GM21390 (cell line): ENCODE data around the gene TRIM58.

Experiments used
- ATAC-seq: cut with Tn5 transposase; IDR thresholded peaks from one replicate; pipeline ENCODE4 v1.9.1; 2021; ENCODE audit not compliant: unreplicated experiment

The TRIM58 gene

DNA sequence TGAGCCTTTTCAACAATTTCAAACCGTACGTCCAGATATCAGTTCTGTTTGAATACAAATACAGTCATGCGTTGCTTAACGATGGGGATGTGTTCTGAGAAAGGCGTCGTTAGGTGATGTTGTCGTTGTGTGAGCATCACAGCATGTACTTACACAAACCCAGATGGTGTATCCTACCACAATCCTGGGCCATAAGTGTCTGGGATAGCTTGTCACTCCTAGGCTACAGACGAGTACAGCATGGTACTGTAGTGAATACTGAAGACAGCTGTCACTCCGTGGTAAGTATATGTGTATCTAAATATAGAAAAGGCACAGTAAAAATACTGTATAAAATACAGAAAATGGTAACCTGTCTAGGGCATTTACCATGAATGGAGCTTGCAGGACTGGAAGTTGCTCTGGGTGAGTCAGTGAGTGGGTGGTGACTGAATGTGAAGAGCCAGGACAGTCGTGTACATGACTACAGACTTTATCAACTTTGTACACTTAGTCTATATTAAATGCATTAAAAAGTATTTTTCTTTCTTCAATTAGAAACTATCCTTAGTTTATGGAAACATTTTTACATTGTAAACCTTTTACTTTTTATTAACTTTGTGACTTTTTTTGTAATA is 27.9 kb downstream of the TRIM58 start:
- no peak for ATAC-seq

- ATAC-seq = no peak
These were observed 38.2 kb downstream of the TRIM58 start, which contains the start of gene OR2W3 for GRCh38 chr1:247895163-247895637. OR2W3 (plus strand) TSS chr1:247895587; CDS start chr1:247895587, 0 bp downstream.

GRCh38 chr1:247895976-247896375 is 39.0 kb downstream of the TRIM58 start:
- ATAC-seq = no peak

- no peak for ATAC-seq
These were observed 47.1 kb downstream of the TRIM58 start for GRCh38 chr1:247904122-247904521.

GRCh38 chr1:247905181-247905580 is 48.2 kb downstream of the TRIM58 start:
- no peak for ATAC-seq

DNA sequence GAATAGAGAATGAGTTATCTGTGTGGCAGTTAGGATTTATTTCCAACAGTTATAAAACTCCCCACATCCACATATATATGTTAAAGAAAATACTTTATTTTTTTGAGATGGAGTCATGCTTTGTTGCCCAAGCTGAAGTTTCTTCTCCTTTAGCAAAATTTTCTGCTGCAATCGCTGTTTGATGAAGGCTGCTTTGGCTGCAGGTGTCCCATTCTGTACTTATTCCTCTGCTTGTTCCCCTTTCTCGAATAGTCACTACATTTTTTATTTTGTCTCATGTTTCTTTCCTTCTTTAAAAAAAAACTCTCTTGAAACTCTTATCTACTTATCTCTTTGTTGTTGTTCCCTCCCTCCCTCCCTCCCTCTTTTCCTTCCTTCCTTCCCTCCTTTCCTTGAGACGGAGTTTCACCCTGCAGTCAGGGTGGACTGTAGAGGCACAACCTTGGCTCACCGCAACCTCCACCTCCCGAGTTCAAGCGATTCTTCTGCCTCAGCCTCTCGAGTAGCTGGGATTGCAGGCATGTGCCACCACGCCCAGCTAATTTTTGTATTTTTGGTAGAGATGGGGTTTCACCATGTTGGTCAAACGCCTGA is 49.0 kb downstream of the TRIM58 start:
- no peak for ATAC-seq

- ATAC-seq = no peak
These were observed 49.6 kb downstream of the TRIM58 start for GRCh38 chr1:247906504-247907047.

DNA sequence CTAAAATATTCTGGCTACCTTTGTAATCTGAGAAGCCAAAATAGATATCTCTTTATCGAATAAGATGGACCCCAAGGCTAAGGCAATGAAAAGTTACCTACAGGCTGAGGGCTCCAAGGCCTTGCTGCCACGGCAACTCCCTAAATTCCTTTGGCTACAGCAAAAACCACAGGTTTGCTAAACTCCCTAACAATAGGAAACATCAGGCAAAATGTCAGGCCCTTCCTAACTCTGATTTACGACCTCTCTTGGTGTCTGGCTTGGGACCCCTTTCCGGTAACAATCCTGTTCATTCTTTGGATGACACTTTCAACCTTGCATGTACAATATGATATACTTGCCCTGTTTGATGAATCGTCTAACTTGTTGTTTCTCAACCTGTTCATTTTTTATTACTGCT is 51.8 kb downstream of the TRIM58 start:
- no peak for ATAC-seq

GRCh38 chr1:247913786-247914185 is 56.8 kb downstream of the TRIM58 start:
- ATAC-seq = no peak

GRCh38 chr1:247914941-247915662 is 58.1 kb downstream of the TRIM58 start:
- no peak for ATAC-seq

DNA sequence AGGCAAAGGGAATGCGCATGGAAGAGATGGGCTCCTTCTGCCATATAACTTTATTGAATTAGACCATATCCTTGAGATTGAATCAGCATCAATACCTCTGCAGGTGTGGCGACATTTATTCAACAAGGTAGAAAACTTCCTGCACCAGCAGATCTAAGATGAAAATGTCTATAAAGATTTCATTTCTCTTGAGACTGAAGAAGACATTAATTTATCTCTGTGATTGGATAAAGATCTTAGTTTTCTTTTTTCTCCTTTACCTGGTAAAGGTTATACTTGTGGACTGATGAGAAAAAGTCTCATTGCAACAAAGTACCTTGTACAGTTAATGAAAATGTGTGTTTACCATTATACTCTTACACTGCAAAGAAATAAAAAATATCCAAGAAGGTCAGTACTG is 63.0 kb downstream of the TRIM58 start, which contains the start of gene OR2T8:
TSS of gene OR2T8 (plus strand) at position 301 of the 400 bp plus-strand sequence. CDS start 766 bp downstream, outside the sequence.
- ATAC-seq = no peak

DNA sequence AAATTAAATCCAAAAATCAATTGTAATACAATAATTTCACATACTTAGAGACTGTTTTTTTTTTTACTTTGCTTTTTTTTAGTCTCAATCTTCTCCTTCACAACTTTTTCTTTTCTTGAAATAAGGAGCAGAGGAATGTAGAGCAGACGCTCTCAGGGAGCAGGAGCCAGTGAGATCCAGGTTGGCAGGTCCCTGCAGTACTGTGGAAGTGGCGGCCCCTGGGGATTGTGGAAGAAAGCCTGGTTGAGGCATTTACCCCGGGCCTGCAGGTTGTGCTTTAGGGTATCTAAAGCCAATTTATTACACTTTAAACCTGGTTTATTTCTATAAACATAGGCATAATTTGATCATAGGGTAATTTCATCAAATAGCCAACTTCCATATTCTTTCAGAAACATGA is 67.0 kb downstream of the TRIM58 start:
- no peak for ATAC-seq

DNA sequence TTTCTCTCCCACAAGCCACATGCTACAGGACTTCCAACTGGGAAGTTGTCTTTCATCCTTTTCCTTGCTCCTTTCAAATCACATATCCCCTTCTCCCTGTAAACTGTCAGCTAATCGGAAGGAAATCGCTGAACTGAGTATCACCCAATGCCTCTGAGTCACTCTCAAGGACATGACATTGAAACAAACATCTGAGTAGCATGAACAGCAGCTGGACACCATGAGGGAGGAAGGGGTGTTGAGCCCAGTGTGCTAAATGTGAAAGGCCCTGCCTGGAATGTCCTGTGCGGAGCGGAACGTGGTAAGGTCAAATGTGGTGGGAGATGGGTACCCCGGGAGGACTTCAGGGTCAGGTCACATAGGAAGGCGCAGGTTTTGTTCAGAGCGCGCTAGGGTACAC is 67.9 kb downstream of the TRIM58 start, which contains the start of gene OR2AJ1:
TSS of gene OR2AJ1 (plus strand) at position 22 of the 400 bp plus-strand sequence. CDS start 8,880 bp downstream, outside the sequence.
- no peak for ATAC-seq
